ENCODE results near the gene WDR64.
A peak's percentile ranks its signal among the peaks of the same experiment; 100 is the strongest.
"Not testable (repeated sequence)": the region's sequence is repeated elsewhere in the genome, so short reads cannot be mapped to it uniquely, and the experiment has no call there.

WDR64 gene

DNA sequence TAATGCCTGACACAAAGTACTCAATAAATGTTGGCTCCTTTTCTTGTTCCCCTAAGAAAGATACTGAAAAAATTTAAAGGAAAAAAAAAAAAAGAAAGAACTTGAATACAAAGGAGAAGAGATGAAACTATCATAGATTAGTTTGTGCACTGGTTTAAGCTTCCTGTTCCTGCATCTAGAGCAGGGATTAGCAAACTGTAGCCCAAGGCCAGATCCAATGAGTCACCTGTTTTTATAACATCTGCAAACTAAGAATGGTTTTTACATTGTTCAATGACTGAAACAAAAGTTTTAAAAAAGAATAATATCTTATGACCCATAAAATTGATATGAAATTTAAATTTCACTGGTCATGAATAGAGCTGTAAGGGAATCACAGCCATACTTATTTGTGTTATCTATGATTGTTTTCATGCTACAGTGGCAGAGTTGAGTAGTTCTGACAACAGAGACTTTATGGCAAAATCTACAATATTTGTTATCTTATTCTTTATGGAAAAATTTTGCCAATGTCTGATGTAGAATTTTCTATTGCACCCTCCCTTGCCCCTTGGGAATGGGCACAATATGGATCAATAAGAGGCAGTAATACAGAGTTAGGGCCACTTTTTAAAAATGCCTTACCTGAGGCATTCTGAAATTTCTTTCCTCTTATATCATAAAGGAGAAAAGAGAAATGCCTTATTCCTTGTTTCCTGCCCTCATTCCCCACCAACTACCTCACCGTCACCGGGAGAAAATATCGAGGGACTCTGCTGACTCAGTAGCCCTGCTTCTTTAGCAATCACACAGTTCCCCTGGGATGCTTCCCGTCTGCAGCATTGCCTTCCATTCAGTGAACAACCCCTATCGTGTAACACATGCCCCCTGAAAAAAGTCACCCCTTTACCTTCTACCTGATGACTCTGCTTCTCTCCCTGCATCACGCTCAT is 50.6 kb downstream of the WDR64 start:
- Mint-ChIP-seq H3K36me3 (ENCODE audit: low read depth) (no peaks in the 10 kb centered on the region), H3K9me3 (no peaks in the 10 kb centered on the region), H3K27ac (no peak overlapping the region), H3K27me3 (ENCODE audit: low read depth, poor library complexity) (no peaks in the 10 kb centered on the region), H3K4me3 (no peak overlapping the region), H3K4me1 (peaks cover 10% of the 10 kb centered on the region)
- no peak for DNase-seq
- TF ChIP-seq, protein P1, sequence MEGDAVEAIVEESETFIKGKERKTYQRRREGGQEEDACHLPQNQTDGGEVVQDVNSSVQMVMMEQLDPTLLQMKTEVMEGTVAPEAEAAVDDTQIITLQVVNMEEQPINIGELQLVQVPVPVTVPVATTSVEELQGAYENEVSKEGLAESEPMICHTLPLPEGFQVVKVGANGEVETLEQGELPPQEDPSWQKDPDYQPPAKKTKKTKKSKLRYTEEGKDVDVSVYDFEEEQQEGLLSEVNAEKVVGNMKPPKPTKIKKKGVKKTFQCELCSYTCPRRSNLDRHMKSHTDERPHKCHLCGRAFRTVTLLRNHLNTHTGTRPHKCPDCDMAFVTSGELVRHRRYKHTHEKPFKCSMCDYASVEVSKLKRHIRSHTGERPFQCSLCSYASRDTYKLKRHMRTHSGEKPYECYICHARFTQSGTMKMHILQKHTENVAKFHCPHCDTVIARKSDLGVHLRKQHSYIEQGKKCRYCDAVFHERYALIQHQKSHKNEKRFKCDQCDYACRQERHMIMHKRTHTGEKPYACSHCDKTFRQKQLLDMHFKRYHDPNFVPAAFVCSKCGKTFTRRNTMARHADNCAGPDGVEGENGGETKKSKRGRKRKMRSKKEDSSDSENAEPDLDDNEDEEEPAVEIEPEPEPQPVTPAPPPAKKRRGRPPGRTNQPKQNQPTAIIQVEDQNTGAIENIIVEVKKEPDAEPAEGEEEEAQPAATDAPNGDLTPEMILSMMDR (IDR thresholded peaks at IDR 0.05), result no peak

DNA sequence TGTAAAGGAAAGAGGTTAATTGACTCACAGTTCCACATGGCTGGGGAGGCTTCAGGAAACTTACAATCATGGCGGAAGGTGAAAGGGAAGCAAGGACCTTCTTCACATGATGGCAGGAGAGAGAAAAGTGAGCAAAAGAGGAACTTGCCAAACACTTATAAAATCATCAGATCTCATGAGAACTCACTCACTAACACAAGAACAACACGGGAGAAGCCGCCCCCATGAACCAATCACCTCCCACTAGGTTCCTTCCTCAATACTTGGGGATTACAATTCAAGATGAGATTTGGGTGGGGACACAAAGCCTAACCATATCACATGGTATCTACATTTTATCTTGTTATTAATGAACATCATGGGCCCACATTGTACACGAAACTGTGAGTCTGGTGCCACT is 51.7 kb downstream of the WDR64 start:
- not testable (repeated sequence) for H3K4me3 Mint-ChIP-seq; H3K27ac Mint-ChIP-seq; H3K9me3 Mint-ChIP-seq; DNase-seq; H3K36me3 Mint-ChIP-seq (ENCODE audit: low read depth); H3K27me3 Mint-ChIP-seq (ENCODE audit: low read depth, poor library complexity)
- peaks cover 14% of the 10 kb centered on the region for H3K4me1 Mint-ChIP-seq

- no peaks in the 10 kb centered on the region for H3K9me3 Mint-ChIP-seq
- peaks cover 14% of the 10 kb centered on the region for H3K4me1 Mint-ChIP-seq
- TF ChIP-seq, protein P1 (IDR thresholded peaks at IDR 0.05), result no peak
- DNase-seq, result no peak
- no peak overlapping the region for H3K4me3 Mint-ChIP-seq
- no peak overlapping the region for H3K27ac Mint-ChIP-seq
- no peaks in the 10 kb centered on the region for H3K36me3 Mint-ChIP-seq (ENCODE audit: low read depth)
- H3K27me3 Mint-ChIP-seq (ENCODE audit: low read depth, poor library complexity), result no peaks in the 10 kb centered on the region
Observed at GRCh38 chr1:241706257-241706656, 54.2 kb downstream of the WDR64 start.

DNA sequence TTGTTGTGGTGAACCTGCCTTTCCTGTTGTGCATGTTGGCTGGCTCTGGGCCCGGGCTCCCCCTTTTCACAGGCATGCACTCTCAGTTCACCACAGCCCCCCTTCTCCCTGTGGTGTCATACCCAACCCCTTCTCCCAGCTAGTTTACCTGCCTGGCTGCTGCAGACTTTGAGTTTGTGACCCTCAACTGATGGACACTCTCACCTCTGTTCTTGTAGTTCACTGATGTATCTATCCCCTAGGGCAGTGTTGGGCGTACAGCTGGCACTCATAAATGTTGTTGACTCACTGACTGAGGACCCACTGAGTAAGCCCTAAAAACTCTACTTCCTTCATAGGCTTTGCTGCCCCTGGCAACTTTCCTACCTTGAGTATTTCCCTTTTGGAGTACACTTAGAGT is 54.9 kb downstream of the WDR64 start:
- H3K27ac Mint-ChIP-seq, result no peak overlapping the region
- no peaks in the 10 kb centered on the region for H3K27me3 Mint-ChIP-seq (ENCODE audit: low read depth, poor library complexity)

GRCh38 chr1:241707442-241707841 is 55.4 kb downstream of the WDR64 start:
- Mint-ChIP-seq H3K27ac (no peak overlapping the region), H3K4me3 (no peak overlapping the region), H3K9me3 (no peaks in the 10 kb centered on the region)

More for the DNA sequence above, 54.9 kb downstream of the WDR64 start:
- TF ChIP-seq, protein P1 (IDR thresholded peaks at IDR 0.05), result no peak
- Mint-ChIP-seq H3K4me1 (peaks cover 14% of the 10 kb centered on the region), H3K4me3 (no peak overlapping the region), H3K9me3 (no peaks in the 10 kb centered on the region), H3K36me3 (ENCODE audit: low read depth) (no peaks in the 10 kb centered on the region)
- DNase-seq, result no peak

GRCh38 chr1:241711326-241711725 is 59.2 kb downstream of the WDR64 start:
- no peak overlapping the region for H3K4me3 Mint-ChIP-seq
- TF ChIP-seq, protein P1 (IDR thresholded peaks at IDR 0.05), result no peak
- H3K27ac Mint-ChIP-seq, result peak overlapping the region; percentile 24
- H3K9me3 Mint-ChIP-seq, result no peaks in the 10 kb centered on the region
- DNase-seq, result no peak
- no peaks in the 10 kb centered on the region for H3K27me3 Mint-ChIP-seq (ENCODE audit: low read depth, poor library complexity)
- no peaks in the 10 kb centered on the region for H3K36me3 Mint-ChIP-seq (ENCODE audit: low read depth)
- peaks cover 25% of the 10 kb centered on the region for H3K4me1 Mint-ChIP-seq

More at GRCh38 chr1:241707442-241707841, 55.4 kb downstream of the WDR64 start:
- DNase-seq, result no peak
- no peaks in the 10 kb centered on the region for H3K27me3 Mint-ChIP-seq (ENCODE audit: low read depth, poor library complexity)
- peaks cover 14% of the 10 kb centered on the region for H3K4me1 Mint-ChIP-seq
- H3K36me3 Mint-ChIP-seq (ENCODE audit: low read depth), result no peaks in the 10 kb centered on the region
- TF ChIP-seq, protein P1 (IDR thresholded peaks at IDR 0.05), result no peak

All from nephron progenitor cell (in vitro differentiated cells).